GM12865 (cell line): ENCODE data around the gene FAM240B.

Experiments
- DNase-seq: peaks from one replicate; pipeline ENCODE4 v3.0.0; 2010; ENCODE audit warnings: low read depth
- H3K4me3 ChIP-seq: 2 replicates; pipeline ENCODE4 v1.5.1; 2011; ENCODE audit warnings: mild to moderate bottlenecking, low read depth, low read length, control low read depth
- CTCF ChIP-seq: IDR thresholded peaks from 2 replicates; pipeline ENCODE4 v1.5.1; 2011; ENCODE audit warnings: low read length, control low read depth, low read depth, inconsistent platforms; ENCODE audit not compliant: insufficient read depth; ENCODE audit errors: missing control alignments

Gene FAM240B

DNA sequence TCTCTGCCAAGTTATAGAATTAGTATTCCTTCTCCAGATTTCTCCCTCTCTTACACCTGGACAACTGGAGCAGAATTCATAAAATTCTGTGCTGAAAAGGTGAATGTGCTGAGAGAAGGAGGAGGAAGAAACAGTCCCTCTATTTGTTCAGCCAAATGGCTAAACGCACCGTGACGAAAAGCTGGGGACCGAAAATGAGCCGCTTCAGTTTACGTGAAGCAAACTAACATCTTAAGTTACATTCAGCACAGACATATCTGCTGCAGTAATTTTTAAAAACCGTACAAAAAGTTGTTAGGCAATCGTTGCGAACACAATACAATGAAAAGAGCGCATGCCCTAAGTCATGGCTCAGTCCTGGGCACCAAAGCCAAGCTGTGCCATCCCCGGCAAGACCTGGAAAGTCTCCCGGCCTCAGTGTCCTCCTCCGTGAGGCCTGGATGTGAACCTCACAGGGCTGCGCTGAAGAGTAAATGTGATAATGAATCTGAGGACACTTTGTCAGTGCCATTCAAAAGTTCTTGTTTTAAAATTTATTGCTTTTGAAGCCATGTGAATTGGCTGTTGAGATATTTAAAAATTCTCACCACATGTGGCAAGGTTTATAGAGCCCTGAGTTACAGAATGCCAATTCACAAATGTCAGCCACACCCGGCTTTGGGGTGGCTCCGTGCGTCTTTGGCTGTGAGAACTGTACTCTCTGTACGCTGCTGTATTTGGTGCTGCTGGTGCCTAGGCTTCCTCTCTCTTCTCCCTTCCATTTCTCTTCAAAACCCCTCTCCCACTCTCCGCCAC lies 46.3 kb downstream of the FAM240B start:
- DNase-seq, result no peak
- no peak for TF ChIP-seq CTCF
- no peak overlapping the region for H3K4me3 ChIP-seq

- DNase-seq, result peak; percentile 83
- TF ChIP-seq CTCF, result no peak
- no peak overlapping the region for H3K4me3 ChIP-seq
Observed at GRCh38 chr9:38671748-38672147, 48.2 kb downstream of the FAM240B start.

- DNase-seq, result peak; percentile 33
- TF ChIP-seq CTCF, result no peak
Observed at GRCh38 chr9:38671372-38671731, 48.6 kb downstream of the FAM240B start.

DNA sequence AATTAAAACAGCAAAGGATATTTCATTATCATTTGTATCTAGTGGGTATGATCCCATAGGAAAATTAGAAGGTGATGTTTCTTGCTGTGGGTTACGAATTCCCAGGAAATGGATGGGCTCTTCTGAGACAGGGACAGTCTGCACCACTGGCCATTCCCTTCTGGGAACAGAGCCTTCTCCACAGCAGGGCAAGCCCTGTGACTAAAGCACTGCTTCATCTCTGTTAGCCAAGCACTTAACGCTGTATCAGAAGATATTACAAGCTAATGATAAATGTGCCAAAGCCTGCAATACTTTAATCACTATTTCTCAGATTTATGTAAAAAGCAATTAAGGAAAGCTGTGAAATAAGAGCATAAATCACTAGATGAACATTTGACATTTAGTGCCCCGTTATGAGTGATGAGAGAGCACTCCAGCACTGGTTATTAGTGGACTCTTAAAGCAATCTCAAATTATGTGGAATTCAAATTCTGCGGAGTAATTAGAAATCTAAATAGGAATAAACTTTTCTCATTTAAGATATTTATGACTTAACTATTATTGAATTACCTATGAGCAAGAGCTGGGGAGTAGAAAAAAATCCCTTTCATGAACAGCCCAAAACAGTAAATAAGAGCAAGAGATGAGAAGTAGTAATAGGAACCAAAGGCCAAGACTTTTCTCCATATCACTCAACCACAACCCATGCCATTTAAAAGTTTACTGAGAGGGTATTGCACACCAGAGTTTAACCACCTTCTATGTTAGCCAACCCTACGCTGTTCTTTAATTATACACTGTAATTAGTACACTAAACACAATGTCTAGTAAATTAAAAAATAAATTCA lies 49.2 kb downstream of the FAM240B start:
- peak; percentile 26 for DNase-seq
- TF ChIP-seq CTCF, result no peak
- no peak overlapping the region for H3K4me3 ChIP-seq

More at GRCh38 chr9:38671372-38671731, 48.6 kb downstream of the FAM240B start:
- H3K4me3 ChIP-seq, result no peak overlapping the region

GRCh38 chr9:38668791-38669466 lies 51.0 kb downstream of the FAM240B start:
- DNase-seq, result no peak
- no peak for TF ChIP-seq CTCF
- no peak overlapping the region for H3K4me3 ChIP-seq

- no peak for TF ChIP-seq CTCF
- H3K4me3 ChIP-seq, result no peak overlapping the region
- DNase-seq, result no peak
Observed at GRCh38 chr9:38662763-38663593, 57.0 kb downstream of the FAM240B start.
